GM23338 (cell line): ENCODE data around the gene HCN2. TPM values are rescaled to one million over a fixed set of nuclear protein-coding genes. Genes with fewer than 3 reads are reported as not detected.

Source experiments
- ATAC-seq: fragments of 200-7000 bp; cut with Tn5 transposase; 3 replicates; pipeline ENCODE4 v1.9.1; 2020
- DNase-seq: peaks from one replicate; pipeline ENCODE4 v3.0.0-alpha.2; 2015; ENCODE audit warnings: low spot score
- H2AFZ ChIP-seq: fragments of 200-600 bp; sonication (generic); 2 replicates; pipeline ENCODE4 v1.8.0; 2016; ENCODE audit warnings: antibody characterized with exemption, mild to moderate bottlenecking, moderate library complexity
- H3F3A ChIP-seq: fragments of 200-600 bp; sonication (generic); replicated peaks from 2 replicates; pipeline ENCODE4 v1.8.0; 2017; ENCODE audit warnings: antibody characterized with exemption, mixed run types, low read depth
- H3K27ac ChIP-seq: fragments of 200-600 bp; sonication (generic); 2 replicates; pipeline ENCODE4 v1.6.1; 2016; ENCODE audit warnings: low read depth
- H3K27me3 ChIP-seq: fragments of 200-600 bp; sonication (generic); 2 replicates; pipeline ENCODE4 v1.8.0; 2016; ENCODE audit warnings: mild to moderate bottlenecking, mixed run types, moderate library complexity; ENCODE audit not compliant: insufficient read depth
- H3K36me3 ChIP-seq: fragments of 200-600 bp; sonication (generic); 2 replicates; pipeline ENCODE4 v1.8.0; 2016; ENCODE audit warnings: mild to moderate bottlenecking; ENCODE audit not compliant: insufficient read depth
- H3K4me1 ChIP-seq: fragments of 200-600 bp; sonication (generic); 2 replicates; pipeline ENCODE4 v1.8.0; 2016; ENCODE audit warnings: mild to moderate bottlenecking, moderate library complexity; ENCODE audit not compliant: insufficient read depth
- H3K4me2 ChIP-seq: fragments of 200-600 bp; sonication (generic); 2 replicates; pipeline ENCODE4 v1.7.1; 2017; ENCODE audit warnings: mixed run types
- H3K4me3 ChIP-seq: fragments of 200-600 bp; sonication (generic); 2 replicates; pipeline ENCODE4 v1.6.1; 2016; ENCODE audit warnings: mixed run types
- H3K79me2 ChIP-seq: fragments of 200-600 bp; sonication (generic); replicated peaks from 2 replicates; pipeline ENCODE4 v1.8.0; 2017; ENCODE audit warnings: mild to moderate bottlenecking; ENCODE audit not compliant: insufficient read depth
- H3K9me2 ChIP-seq: fragments of 200-600 bp; sonication (generic); 2 replicates; pipeline ENCODE4 v1.8.0; 2017; ENCODE audit not compliant: insufficient read depth
- H4K20me1 ChIP-seq: fragments of 200-600 bp; sonication (generic); replicated peaks from 2 replicates; pipeline ENCODE4 v1.8.0; 2017; ENCODE audit warnings: mild to moderate bottlenecking; ENCODE audit not compliant: insufficient read depth
- H3K27ac Mint-ChIP-seq: 2 replicates; pipeline ENCODE4 v1.8.0; 2020; ENCODE audit warnings: inconsistent platforms, mild to moderate bottlenecking, moderate library complexity, mixed read lengths
- H3K27me3 Mint-ChIP-seq: 3 replicates; pipeline ENCODE4 v1.8.0; 2022; ENCODE audit warnings: low read depth, mild to moderate bottlenecking, moderate library complexity, mixed read lengths, inconsistent platforms; ENCODE audit not compliant: insufficient read depth, poor library complexity
- H3K36me3 Mint-ChIP-seq: 3 replicates; pipeline ENCODE4 v1.8.0; 2021; ENCODE audit warnings: low read depth, mild to moderate bottlenecking, inconsistent platforms, moderate library complexity, mixed read lengths
- H3K4me1 Mint-ChIP-seq: 3 replicates; pipeline ENCODE4 v1.8.0; 2020; ENCODE audit warnings: mild to moderate bottlenecking, inconsistent platforms, mixed read lengths
- H3K4me3 Mint-ChIP-seq: 3 replicates; pipeline ENCODE4 v1.8.0; 2021; ENCODE audit warnings: moderate library complexity, mild to moderate bottlenecking, inconsistent platforms, mixed read lengths
- H3K9me3 Mint-ChIP-seq: 3 replicates; pipeline ENCODE4 v1.8.0; 2020; ENCODE audit warnings: moderate library complexity, mild to moderate bottlenecking, inconsistent platforms, mixed read lengths
- CREB1 ChIP-seq: fragments of 250-450 bp; sonication (Bioruptor Pico); IDR thresholded peaks from 2 replicates; pipeline ENCODE4 v1.5.0; 2020; ENCODE audit warnings: low read depth, mild to moderate bottlenecking, moderate library complexity
- CTCF ChIP-seq, 2 experiments: fragments of 200-600 bp in 1 of 2; sonication (generic) in 1 of 2; conservative IDR thresholded peaks; 2 replicates each; pipeline versions ENCODE4 v1.5.1 to v1.6.1; 2016 to 2017; ENCODE audit warnings: antibody characterized with exemption in 2 of 2, low read depth in 2 of 2, mild to moderate bottlenecking in 2 of 2, moderate library complexity in 1 of 2
- ETS1 ChIP-seq: IDR thresholded peaks from 2 replicates; pipeline ENCODE4 v1.6.1; 2016; ENCODE audit warnings: antibody characterized with exemption
- EZH2 ChIP-seq: fragments of 200-600 bp; sonication (generic); IDR thresholded peaks from one replicate; pipeline ENCODE4 v1.8.0; 2017; ENCODE audit warnings: antibody characterized with exemption, mild to moderate bottlenecking, low read depth; ENCODE audit not compliant: unreplicated experiment
- EZH2phosphoT487 ChIP-seq: fragments of 200-600 bp; sonication (generic); IDR thresholded peaks from one replicate; pipeline ENCODE4 v1.8.1; 2018; ENCODE audit warnings: antibody characterized with exemption; ENCODE audit not compliant: unreplicated experiment
- JUNB ChIP-seq: IDR thresholded peaks from one replicate; pipeline ENCODE4 v1.6.1; 2016; ENCODE audit warnings: antibody characterized with exemption; ENCODE audit not compliant: unreplicated experiment
- NANOG ChIP-seq: IDR thresholded peaks from 2 replicates; pipeline ENCODE4 v1.6.1; 2016; ENCODE audit warnings: antibody characterized with exemption, borderline replicate concordance
- POLR2AphosphoS5 ChIP-seq: IDR thresholded peaks from 2 replicates; pipeline ENCODE4 v1.6.1; 2016; ENCODE audit warnings: antibody characterized with exemption, low read depth
- REST ChIP-seq: IDR thresholded peaks from one replicate; pipeline ENCODE4 v1.6.1; 2018; ENCODE audit warnings: antibody characterized with exemption; ENCODE audit not compliant: unreplicated experiment
- STAT1 ChIP-seq: IDR thresholded peaks from one replicate; pipeline ENCODE4 v1.6.1; 2016; ENCODE audit warnings: antibody characterized with exemption; ENCODE audit not compliant: unreplicated experiment
- ZNF114 ChIP-seq: fragments of 250-450 bp; sonication (Bioruptor Pico); IDR thresholded peaks from 2 replicates; pipeline ENCODE4 v1.5.0; 2020; ENCODE audit warnings: mild to moderate bottlenecking, moderate library complexity
- ZNF331 ChIP-seq: fragments of 250-450 bp; sonication (Bioruptor Pico); IDR thresholded peaks from 2 replicates; pipeline ENCODE4 v1.5.0; 2020; ENCODE audit warnings: low read depth, mild to moderate bottlenecking, moderate library complexity
- ZNF462 ChIP-seq: fragments of 250-450 bp; sonication (Bioruptor Pico); IDR thresholded peaks from 2 replicates; pipeline ENCODE4 v1.5.0; 2020; ENCODE audit warnings: mild to moderate bottlenecking, moderate library complexity
- polyA plus RNA-seq: library from polyadenylated mRNA; unstranded; fragments of >200 nt; fragmentation: Nextera tagmentation; extraction: Ambion mirVana; gene quantifications from 2 replicates; pipeline ENCODE4 v1.2.1, GENCODE V29; 2016
- total RNA-seq: library from RNA; depleted of rRNA; stranded (reverse); fragments of >200 nt; shearing (Covaris generic); gene quantifications from 2 replicates; pipeline ENCODE4 v1.2.3, GENCODE V29; 2014

HCN2 gene
- total and polyA plus RNA-seq, 2 experiments from 2014 or later: 0.06 to 2.9 TPM

- Histone ChIP-seq H3K27me3 (no peaks in the 10 kb centered on the region), H3K9me2 (no peaks in the 10 kb centered on the region), H2AFZ (no peak overlapping the region), H3F3A (0 out of 2 replicates have a peak, but pooled peaks cover 5% of the 10 kb centered on the region), H4K20me1 (peaks cover 5% of the 10 kb centered on the region), H3K4me2 (no peak overlapping the region), H3K27ac (no peak overlapping the region), H3K4me1 (peaks cover 3% of the 10 kb centered on the region; the same call in 1 of the 2 replicates), H3K79me2 (peaks cover 40% of the 10 kb centered on the region), H3K4me3 (no peak overlapping the region), H3K36me3 (peaks cover 6% of the 10 kb centered on the region; the same call in 1 of the 2 replicates)
- H3K9me3 Mint-ChIP-seq: no peaks in the 10 kb centered on the region
- H3K4me1 Mint-ChIP-seq: peaks cover 10% of the 10 kb centered on the region; the same call in 1 of the 3 replicates
- no peak for ATAC-seq
- H3K27ac Mint-ChIP-seq: no peak overlapping the region
- TF ChIP-seq EZH2: no peak
- TF ChIP-seq ZNF331 (CRISPR knock-in tag): no peak
- TF ChIP-seq EZH2phosphoT487: no peak
- no peak for TF ChIP-seq ZNF114 (CRISPR knock-in tag)
- TF ChIP-seq CREB1 (CRISPR knock-in tag): no peak
- no peak for TF ChIP-seq STAT1
- no peak for TF ChIP-seq ZNF462
- no peak for TF ChIP-seq POLR2AphosphoS5
- no peak for TF ChIP-seq CTCF (conservative IDR thresholded peaks at IDR 0.05; ENCODE audit: low read depth in 2 of 2)
- TF ChIP-seq JUNB: no peak
- no peak for TF ChIP-seq REST
- no peak for TF ChIP-seq ETS1
- TF ChIP-seq NANOG: no peak
- no peak for DNase-seq
- H3K27me3 Mint-ChIP-seq: peaks cover 17% of the 10 kb centered on the region
- H3K4me3 Mint-ChIP-seq: no peak overlapping the region
- peaks cover 51% of the 10 kb centered on the region for H3K36me3 Mint-ChIP-seq
These were observed 40.5 kb downstream of the HCN2 start for GRCh38 chr19:629961-630714.
